CD14-positive monocyte (primary cell): ENCODE data around the gene MMP2. TPM values are rescaled to one million over a fixed set of nuclear protein-coding genes. Genes with fewer than 3 reads are reported as not detected.

ENCODE experiments used
- DNase-seq, 3 donors: peaks; one replicate each; pipeline ENCODE4 v3.0.0-alpha.2; 2011 to 2022
- H2AFZ ChIP-seq: 2 replicates; pipeline ENCODE4 v1.6.0; 2012; ENCODE audit warnings: mild to moderate bottlenecking, low read depth, low read length, inconsistent platforms; ENCODE audit not compliant: insufficient read depth, poor library complexity, severe bottlenecking
- H3K27ac ChIP-seq, 2 donors: 1 replicate in 1 of 2; 2 replicates in 1 of 2; pipeline ENCODE4 v1.5.1; 2012 to 2013; ENCODE audit warnings: low read length in 2 of 2, control low read depth in 1 of 2, inconsistent platforms in 1 of 2, low read depth in 1 of 2, mild to moderate bottlenecking in 1 of 2
- H3K27me3 ChIP-seq, 2 donors: one replicate each; pipeline versions ENCODE4 v1.6.0 to v1.6.1; 2011 to 2013; ENCODE audit warnings: low read length in 2 of 2; ENCODE audit not compliant: control insufficient read depth in 2 of 2, insufficient read depth in 2 of 2
- H3K36me3 ChIP-seq, 2 donors: replicated peaks in 1 of 2; 1 replicate in 1 of 2; 2 replicates in 1 of 2; pipeline versions ENCODE4 v1.5.1 to v1.6.1; 2012 to 2013; ENCODE audit warnings: low read length in 2 of 2, control low read depth in 1 of 2, inconsistent platforms in 1 of 2, mild to moderate bottlenecking in 1 of 2; ENCODE audit not compliant: insufficient read depth in 2 of 2, control insufficient read depth in 1 of 2
- H3K4me1 ChIP-seq, 2 donors: 1 replicate in 1 of 2; 2 replicates in 1 of 2; pipeline versions ENCODE4 v1.5.1 to v1.6.1; 2012 to 2013; ENCODE audit warnings: low read length in 2 of 2, control low read depth in 1 of 2, inconsistent platforms in 1 of 2, mild to moderate bottlenecking in 1 of 2, moderate library complexity in 1 of 2; ENCODE audit not compliant: insufficient read depth in 2 of 2, control insufficient read depth in 1 of 2
- H3K4me2 ChIP-seq: replicated peaks from 2 replicates; pipeline ENCODE3; 2012; ENCODE audit warnings: low read length, moderate library complexity, mild to moderate bottlenecking; ENCODE audit not compliant: poor library complexity, severe bottlenecking; ENCODE audit errors: extremely low read depth
- H3K4me3 ChIP-seq, 3 experiments: fragments of 200-600 bp in 1 of 3; sonication (generic) in 1 of 3; replicated peaks in 1 of 3; 1 replicate in 2 of 3; 2 replicates in 1 of 3; pipeline ENCODE4 v1.5.1; 2011 to 2013; ENCODE audit warnings: low read length in 3 of 3, mild to moderate bottlenecking in 3 of 3, control low read depth in 2 of 3, low read depth in 2 of 3, inconsistent platforms in 1 of 3, moderate library complexity in 1 of 3
- H3K79me2 ChIP-seq: 2 replicates; pipeline ENCODE4 v1.6.0; 2012; ENCODE audit warnings: mild to moderate bottlenecking, control low read depth, inconsistent platforms, low read length, moderate library complexity; ENCODE audit not compliant: insufficient read depth
- H3K9ac ChIP-seq: 2 replicates; pipeline ENCODE4 v1.6.0; 2017; ENCODE audit warnings: low read length, mild to moderate bottlenecking; ENCODE audit not compliant: insufficient read depth, poor library complexity, severe bottlenecking
- H3K9me3 ChIP-seq, 2 donors: replicated peaks in 1 of 2; 1 replicate in 1 of 2; 2 replicates in 1 of 2; pipeline versions ENCODE4 v1.5.1 to v1.6.1; 2012 to 2013; ENCODE audit warnings: low read length in 2 of 2, control low read depth in 1 of 2; ENCODE audit not compliant: control insufficient read depth in 1 of 2, insufficient read depth in 1 of 2
- H4K20me1 ChIP-seq: 2 replicates; pipeline ENCODE4 v1.6.0; 2012; ENCODE audit warnings: mild to moderate bottlenecking, low read length, control low read depth, moderate library complexity; ENCODE audit not compliant: insufficient read depth
- H3K27ac Mint-ChIP-seq, 7 donors: one replicate each; pipeline ENCODE4 v1.8.0; 2020; ENCODE audit warnings: mild to moderate bottlenecking in 7 of 7, mixed read lengths in 7 of 7, moderate library complexity in 6 of 7, inconsistent platforms in 2 of 7
- H3K27me3 Mint-ChIP-seq, 3 donors: one replicate each; pipeline ENCODE4 v1.8.0; 2021 to 2022; ENCODE audit warnings: low read depth in 3 of 3, mild to moderate bottlenecking in 3 of 3, mixed read lengths in 3 of 3, moderate library complexity in 3 of 3, inconsistent platforms in 1 of 3
- H3K36me3 Mint-ChIP-seq, 2 donors: one replicate each; pipeline ENCODE4 v1.8.0; 2020; ENCODE audit warnings: mixed read lengths in 2 of 2, inconsistent platforms in 1 of 2, mild to moderate bottlenecking in 1 of 2
- H3K4me1 Mint-ChIP-seq: one replicate; pipeline ENCODE4 v1.8.0; 2020; ENCODE audit warnings: mild to moderate bottlenecking, mixed read lengths
- H3K4me3 Mint-ChIP-seq, 2 donors: one replicate each; pipeline ENCODE4 v1.8.0; 2020; ENCODE audit warnings: mild to moderate bottlenecking in 2 of 2, mixed read lengths in 2 of 2, moderate library complexity in 1 of 2
- H3K9me3 Mint-ChIP-seq, 7 donors: one replicate each; pipeline ENCODE4 v1.8.0; 2020 to 2022; ENCODE audit warnings: mixed read lengths in 7 of 7, mild to moderate bottlenecking in 6 of 7, moderate library complexity in 6 of 7, inconsistent platforms in 2 of 7
- CTCF ChIP-seq: fragments of 200-600 bp; IDR thresholded peaks from one replicate; pipeline ENCODE4 v1.8.0; 2022; ENCODE audit warnings: antibody characterized with exemption, mild to moderate bottlenecking
- WGBS: methylation state at CpG from one replicate; pipeline ENCODE4 v1.1.5; 2013; ENCODE audit warnings: missing lambda C conversion rate; ENCODE audit not compliant: insufficient coverage; 5-methylcytosine and 5-hydroxymethylcytosine counted together
- intact Hi-C, 2 donors: fragments of 100-400 bp; cut with micrococcal nuclease; formaldehyde crosslinking; loops; one replicate each; pipeline versions ENCODE4 v1.15.0 to v1.15.1; 2023
- polyA plus RNA-seq, 3 donors: library from polyadenylated mRNA; depleted of rRNA in 1 of 3; unstranded in 2 of 3; stranded (reverse) in 1 of 3; fragments of 300-500 nt in 2 of 3; fragments of >200 nt in 1 of 3; fragmentation: Illumina TruSeq in 2 of 3; gene quantifications; 1 replicate in 2 of 3; 2 replicates in 1 of 3; pipeline ENCODE4 v1.2.3, GENCODE V29; 2012 to 2021

The MMP2 gene
- polyA plus RNA-seq, 3 donors: not detected

- no peak for DNase-seq
- no peak for TF ChIP-seq CTCF
- Histone ChIP-seq H3K9ac (no peak overlapping the region), H4K20me1 (no peaks in the 10 kb centered on the region), H2AFZ (no peak overlapping the region), H3K4me2 (no peak overlapping the region), H3K4me3 (no peak overlapping the region), H3K27ac (no peak overlapping the region), H3K36me3 (no peaks in the 10 kb centered on the region), H3K27me3 (no peaks in the 10 kb centered on the region), H3K79me2 (no peaks in the 10 kb centered on the region), H3K9me3 (no peaks in the 10 kb centered on the region), H3K4me1 (no peaks in the 10 kb centered on the region)
- H3K4me3 Mint-ChIP-seq: no peak overlapping the region
- H3K27ac Mint-ChIP-seq: no peak overlapping the region
- intact Hi-C loops: no loop called here
- peaks cover 0 to 2% (median 0%) of the 10 kb centered on the region in 7 donors for H3K9me3 Mint-ChIP-seq
- whole genome bisulfite sequencing: 89% methylated on average over 12 of the region's 12 CpGs
- H3K4me1 Mint-ChIP-seq: no peaks in the 10 kb centered on the region
- H3K36me3 Mint-ChIP-seq: no peaks in the 10 kb centered on the region
- H3K27me3 Mint-ChIP-seq: peaks cover 1 to 5% (median 4%) of the 10 kb centered on the region in 3 donors
Measured at GRCh38 chr16:55488306-55488705, 9.3 kb downstream of the MMP2 start.

- no peak overlapping the region for H3K27ac ChIP-seq
- H3K4me3 Mint-ChIP-seq: no peak overlapping the region
- H3K27me3 Mint-ChIP-seq: peaks cover 1 to 4% (median 3%) of the 10 kb centered on the region in 3 donors
Measured at GRCh38 chr16:55489119-55489955, 10.3 kb downstream of the MMP2 start.

More at GRCh38 chr16:55489119-55489955, 10.3 kb downstream of the MMP2 start:
- H3K36me3 ChIP-seq: no peaks in the 10 kb centered on the region
- Mint-ChIP-seq H3K36me3 (no peaks in the 10 kb centered on the region), H3K27ac (peak overlapping the region in 1 of 7 donors; percentile 37), H3K4me1 (no peaks in the 10 kb centered on the region), H3K9me3 (peaks cover 0 to 1% (median 0%) of the 10 kb centered on the region in 7 donors)
- no peak for DNase-seq
- WGBS: 92% methylated on average over 12 of the region's 14 CpGs
- intact Hi-C loops: no loop called here
- TF ChIP-seq CTCF: no peak
- no peaks in the 10 kb centered on the region for H3K79me2 ChIP-seq
- no peaks in the 10 kb centered on the region for H4K20me1 ChIP-seq
- H3K27me3 ChIP-seq: no peaks in the 10 kb centered on the region
- no peak overlapping the region for H2AFZ ChIP-seq
- H3K4me3 ChIP-seq: no peak overlapping the region
- no peaks in the 10 kb centered on the region for H3K4me1 ChIP-seq
- H3K4me2 ChIP-seq: no peak overlapping the region
- no peak overlapping the region for H3K9ac ChIP-seq
- no peaks in the 10 kb centered on the region for H3K9me3 ChIP-seq
